Caco-2 (cell line): Measurements from ENCODE around the gene AKAP12. TPM values are rescaled to one million over a fixed set of nuclear protein-coding genes. Genes with fewer than 3 reads are reported as not detected.

ENCODE experiments used
- BruUV-seq: library from RNA; stranded (reverse); fragments of 400-500 nt; replicated peaks from 2 replicates; lab custom pipeline; 2021; lab: Mats Ljungman, UMichigan
- CTCF ChIA-PET: fragments of 300-600 bp; sonication (Branson Sonifier 250); formaldehyde crosslinking; loops from one replicate; lab custom pipeline; 2022; ENCODE audit warnings: antibody characterized with exemption; lab: Charles Lee
- POLR2A ChIA-PET: fragments of 300-600 bp; sonication (Branson Sonifier 250); formaldehyde crosslinking; loops from one replicate; lab custom pipeline; 2022; ENCODE audit warnings: antibody characterized with exemption; lab: Charles Lee
- DNase-seq, 2 experiments: peaks; one replicate each; pipeline versions ENCODE4 v3.0.0 to v3.0.0-alpha.2; 2020 to 2022
- H3K27me3 ChIP-seq: replicated peaks from 2 replicates; pipeline ENCODE4 v1.6.0; 2011; ENCODE audit warnings: low read length; ENCODE audit not compliant: control insufficient read depth, insufficient read depth
- H3K36me3 ChIP-seq: 2 replicates; pipeline ENCODE4 v1.5.1; 2011; ENCODE audit warnings: low read length; ENCODE audit not compliant: control insufficient read depth, insufficient read depth
- H3K4me1 ChIP-seq: fragments of 250-450 bp; sonication (Bioruptor Pico); 2 replicates; pipeline ENCODE4 v1.5.1; 2020; ENCODE audit warnings: mild to moderate bottlenecking
- H3K4me3 ChIP-seq: 2 replicates; pipeline ENCODE4 v1.5.1; 2011; ENCODE audit warnings: low read depth, mild to moderate bottlenecking, control low read depth, low read length
- H3K9me3 ChIP-seq: fragments of 250-450 bp; sonication (Bioruptor Pico); 2 replicates; pipeline ENCODE4 v1.5.1; 2020; ENCODE audit warnings: mild to moderate bottlenecking, moderate library complexity
- H3K27ac Mint-ChIP-seq: one replicate; pipeline ENCODE4 v1.8.0; 2022; ENCODE audit warnings: mixed read lengths; ENCODE audit not compliant: unreplicated experiment
- H3K27me3 Mint-ChIP-seq: one replicate; pipeline ENCODE4 v1.8.0; 2022; ENCODE audit warnings: mixed read lengths; ENCODE audit not compliant: insufficient read depth, unreplicated experiment
- H3K36me3 Mint-ChIP-seq: one replicate; pipeline ENCODE4 v1.8.0; 2022; ENCODE audit warnings: mild to moderate bottlenecking, mixed read lengths; ENCODE audit not compliant: insufficient read depth, unreplicated experiment
- H3K4me1 Mint-ChIP-seq: one replicate; pipeline ENCODE4 v1.8.0; 2022; ENCODE audit warnings: low read depth, mixed read lengths; ENCODE audit not compliant: unreplicated experiment
- H3K4me3 Mint-ChIP-seq: one replicate; pipeline ENCODE4 v1.8.0; 2022; ENCODE audit warnings: mild to moderate bottlenecking, moderate library complexity, mixed read lengths; ENCODE audit not compliant: unreplicated experiment
- H3K9me3 Mint-ChIP-seq: one replicate; pipeline ENCODE4 v1.8.0; 2022; ENCODE audit warnings: mixed read lengths; ENCODE audit not compliant: unreplicated experiment
- intact Hi-C: fragments of 100-400 bp; cut with micrococcal nuclease; formaldehyde crosslinking; loops from one replicate; pipeline ENCODE4 v1.10.0; 2022; ENCODE audit not compliant: unreplicated experiment
- total RNA-seq: library from RNA; stranded (reverse); gene quantifications from 2 replicates; pipeline ENCODE4 v1.2.3, GENCODE V29; 2022
- TF ChIP-seq, protein P1 (sequence below), 2 experiments: fragments of 200-600 bp in 1 of 2; IDR thresholded peaks; 1 replicate in 1 of 2; 2 replicates in 1 of 2; pipeline versions ENCODE4 v1.5.1 to v1.8.0; 2011 to 2022; ENCODE audit warnings: antibody characterized with exemption in 1 of 2, control low read depth in 1 of 2, inconsistent platforms in 1 of 2, low read depth in 1 of 2, low read length in 1 of 2, mild to moderate bottlenecking in 1 of 2, moderate library complexity in 1 of 2; ENCODE audit not compliant: insufficient read depth in 1 of 2, severe bottlenecking in 1 of 2, unreplicated experiment in 1 of 2

Gene AKAP12
- total RNA-seq, 1 experiment from 2014 or later: 0.93 TPM

DNA sequence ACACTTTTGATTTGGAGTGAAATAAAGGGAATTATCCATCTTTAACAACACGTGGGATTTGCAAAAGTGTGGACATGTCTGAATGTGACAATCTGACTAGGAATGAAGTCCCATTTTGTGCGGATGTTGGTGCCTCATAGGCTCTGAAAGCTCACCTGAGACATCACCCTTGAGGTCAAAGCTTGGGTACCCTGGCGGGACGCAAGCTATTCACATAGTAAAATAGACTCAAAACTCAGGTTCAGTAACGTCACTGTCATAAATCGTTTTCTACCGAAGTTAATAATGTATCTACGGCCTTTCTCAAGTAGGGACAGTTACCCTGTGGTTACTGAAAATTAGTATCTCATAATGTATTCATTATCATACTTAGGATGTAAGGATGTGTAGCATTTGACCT, 61.8 kb downstream of the AKAP12 start:
- intact Hi-C loops: no loop called here
- ChIA-PET POLR2A (no interaction called here), CTCF (no interaction called here)
- Mint-ChIP-seq H3K9me3 (no peaks in the 10 kb centered on the region), H3K27ac (no peak overlapping the region), H3K4me3 (no peak overlapping the region), H3K27me3 (peaks cover 8% of the 10 kb centered on the region), H3K4me1 (peaks cover 7% of the 10 kb centered on the region), H3K36me3 (no peaks in the 10 kb centered on the region)
- DNase-seq: no peak
- BruUV-seq: no TSS peak
- Histone ChIP-seq H3K27me3 (no peaks in the 10 kb centered on the region; the same call in none of the 2 replicates), H3K36me3 (no peaks in the 10 kb centered on the region), H3K4me1 (peaks cover 4% of the 10 kb centered on the region), H3K9me3 (no peaks in the 10 kb centered on the region), H3K4me3 (no peak overlapping the region)
- TF ChIP-seq, protein P1, sequence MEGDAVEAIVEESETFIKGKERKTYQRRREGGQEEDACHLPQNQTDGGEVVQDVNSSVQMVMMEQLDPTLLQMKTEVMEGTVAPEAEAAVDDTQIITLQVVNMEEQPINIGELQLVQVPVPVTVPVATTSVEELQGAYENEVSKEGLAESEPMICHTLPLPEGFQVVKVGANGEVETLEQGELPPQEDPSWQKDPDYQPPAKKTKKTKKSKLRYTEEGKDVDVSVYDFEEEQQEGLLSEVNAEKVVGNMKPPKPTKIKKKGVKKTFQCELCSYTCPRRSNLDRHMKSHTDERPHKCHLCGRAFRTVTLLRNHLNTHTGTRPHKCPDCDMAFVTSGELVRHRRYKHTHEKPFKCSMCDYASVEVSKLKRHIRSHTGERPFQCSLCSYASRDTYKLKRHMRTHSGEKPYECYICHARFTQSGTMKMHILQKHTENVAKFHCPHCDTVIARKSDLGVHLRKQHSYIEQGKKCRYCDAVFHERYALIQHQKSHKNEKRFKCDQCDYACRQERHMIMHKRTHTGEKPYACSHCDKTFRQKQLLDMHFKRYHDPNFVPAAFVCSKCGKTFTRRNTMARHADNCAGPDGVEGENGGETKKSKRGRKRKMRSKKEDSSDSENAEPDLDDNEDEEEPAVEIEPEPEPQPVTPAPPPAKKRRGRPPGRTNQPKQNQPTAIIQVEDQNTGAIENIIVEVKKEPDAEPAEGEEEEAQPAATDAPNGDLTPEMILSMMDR (IDR thresholded peaks at IDR 0.05; ENCODE audit: insufficient read depth in 1 of 2, low read depth in 1 of 2, low read length in 1 of 2, severe bottlenecking in 1 of 2, unreplicated experiment in 1 of 2): no peak

DNA sequence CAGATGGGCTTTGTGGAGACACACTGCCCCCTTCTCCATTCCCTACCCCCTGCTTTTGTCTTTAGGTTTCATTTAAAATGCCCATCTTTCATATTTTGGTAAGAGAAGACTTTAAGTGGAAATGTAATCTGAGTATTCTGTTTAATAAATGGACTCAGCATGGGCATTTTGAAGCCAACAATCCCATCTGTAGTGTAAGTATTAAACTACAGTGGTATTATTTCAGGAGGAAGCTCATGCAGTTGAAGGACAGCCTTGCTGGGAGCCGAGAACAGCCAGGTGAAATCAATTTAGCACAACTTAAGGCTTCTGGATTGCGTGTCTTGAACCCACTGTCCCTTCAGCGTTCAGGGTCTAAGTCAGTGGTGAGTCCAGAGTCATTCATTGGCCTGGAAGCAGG, 63.5 kb downstream of the AKAP12 start:
- Mint-ChIP-seq H3K4me3 (no peak overlapping the region), H3K9me3 (no peaks in the 10 kb centered on the region), H3K36me3 (no peaks in the 10 kb centered on the region), H3K27ac (no peak overlapping the region), H3K27me3 (peaks cover 4% of the 10 kb centered on the region), H3K4me1 (peaks cover 9% of the 10 kb centered on the region)
- H3K36me3 ChIP-seq: no peaks in the 10 kb centered on the region
- H3K9me3 ChIP-seq: no peaks in the 10 kb centered on the region
- intact Hi-C loops: no loop called here
- no peak for DNase-seq
- POLR2A ChIA-PET: no interaction called here
- CTCF ChIA-PET: no interaction called here
- BruUV-seq: no TSS peak
- TF ChIP-seq, protein P1 (IDR thresholded peaks at IDR 0.05; ENCODE audit: insufficient read depth in 1 of 2, low read depth in 1 of 2, low read length in 1 of 2, severe bottlenecking in 1 of 2, unreplicated experiment in 1 of 2): no peak
- H3K4me1 ChIP-seq: peaks cover 19% of the 10 kb centered on the region
- no peak overlapping the region for H3K4me3 ChIP-seq
- no peaks in the 10 kb centered on the region; the same call in none of the 2 replicates for H3K27me3 ChIP-seq

DNA sequence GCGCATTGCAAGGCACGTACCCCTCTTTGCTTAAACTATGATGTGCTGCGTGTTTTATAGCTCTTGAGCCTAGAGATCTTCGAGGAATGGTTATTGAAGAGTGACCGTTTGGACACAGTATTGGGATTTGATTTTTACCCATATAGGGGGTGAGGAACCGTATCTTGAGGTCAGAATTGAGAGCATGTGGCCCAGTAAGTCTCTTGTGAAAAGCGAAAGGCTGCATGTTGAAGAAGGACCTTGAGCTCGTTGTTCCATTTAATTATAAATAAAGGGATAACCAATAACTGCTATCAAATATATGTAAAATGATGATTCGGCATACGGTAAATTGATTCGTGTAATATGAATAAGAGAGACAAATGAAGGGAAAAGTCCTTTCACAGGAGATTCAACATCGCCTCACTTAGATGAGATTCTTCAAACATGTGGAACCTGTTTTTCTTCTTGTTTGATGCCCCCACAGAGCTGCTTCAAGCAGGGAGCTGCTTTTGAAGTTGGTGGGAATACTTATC, 66.6 kb downstream of the AKAP12 start:
- CTCF ChIA-PET: no interaction called here

More for the DNA sequence above, 66.6 kb downstream of the AKAP12 start:
- no TSS peak for BruUV-seq
- Histone ChIP-seq H3K4me1 (peaks cover 19% of the 10 kb centered on the region), H3K4me3 (no peak overlapping the region), H3K27me3 (no peaks in the 10 kb centered on the region; the same call in 1 of the 2 replicates), H3K36me3 (no peaks in the 10 kb centered on the region), H3K9me3 (no peaks in the 10 kb centered on the region)
- Mint-ChIP-seq H3K4me3 (no peak overlapping the region), H3K27me3 (peaks cover 4% of the 10 kb centered on the region), H3K36me3 (no peaks in the 10 kb centered on the region), H3K9me3 (no peaks in the 10 kb centered on the region), H3K4me1 (peaks cover 9% of the 10 kb centered on the region), H3K27ac (no peak overlapping the region)
- no peak for DNase-seq
- intact Hi-C loops: loop anchor here (2.0 kb wide), 1 partner anchor 52 kb away; no protein-coding TSS in a partner anchor
- POLR2A ChIA-PET: no interaction called here
- TF ChIP-seq, protein P1 (IDR thresholded peaks at IDR 0.05; ENCODE audit: insufficient read depth in 1 of 2, low read depth in 1 of 2, low read length in 1 of 2, severe bottlenecking in 1 of 2, unreplicated experiment in 1 of 2): no peak
